Peyer's patch (tissue), 4 donors: Measurements from ENCODE around the gene CREBBP. TPM values are rescaled to one million over a fixed set of nuclear protein-coding genes. Genes with fewer than 3 reads are reported as not detected.

Experiments
- DNase-seq, 3 donors: peaks; one replicate each; pipeline ENCODE4 v3.0.0-alpha.2; 2017 to 2019
- H3K27ac ChIP-seq, 4 donors: fragments of 200-600 bp; sonication (generic); one replicate each; pipeline ENCODE4 v1.5.1; 2016 to 2019
- H3K27me3 ChIP-seq, 2 donors: fragments of 200-600 bp; sonication (generic); one replicate each; pipeline ENCODE4 v1.5.1; 2019
- H3K36me3 ChIP-seq, 3 donors: fragments of 200-600 bp; sonication (generic); one replicate each; pipeline ENCODE4 v1.5.1; 2016 to 2019
- H3K4me1 ChIP-seq, 4 donors: fragments of 200-600 bp; sonication (generic); one replicate each; pipeline ENCODE4 v1.5.1; 2016 to 2019
- H3K4me3 ChIP-seq, 4 donors: fragments of 200-600 bp; sonication (generic); 1 replicate in 3 of 4; 2 replicates in 1 of 4; pipeline ENCODE4 v1.5.1; 2016 to 2019; ENCODE audit warnings: mild to moderate bottlenecking in 1 of 4
- H3K9me3 ChIP-seq, 4 donors: fragments of 200-600 bp; sonication (generic); one replicate each; pipeline ENCODE4 v1.5.1; 2016 to 2019; ENCODE audit warnings: mild to moderate bottlenecking in 1 of 4
- CTCF ChIP-seq, 6 experiments: fragments of 450-650 bp in 4 of 6; fragments of 200-600 bp in 2 of 6; sonication (generic) in 1 of 6; IDR thresholded peaks; one replicate each; pipeline ENCODE4 v1.5.1; 2017 to 2019; ENCODE audit warnings: antibody characterized with exemption in 6 of 6, mild to moderate bottlenecking in 3 of 6, moderate library complexity in 1 of 6
- POLR2A ChIP-seq, 2 donors: fragments of 450-650 bp; IDR thresholded peaks; one replicate each; pipeline ENCODE4 v1.5.1; 2017; ENCODE audit warnings: antibody characterized with exemption in 2 of 2, mild to moderate bottlenecking in 2 of 2, moderate library complexity in 2 of 2
- total RNA-seq, 4 donors: library from RNA; depleted of rRNA; stranded (reverse); fragments of >200 nt; gene quantifications; one replicate each; pipeline ENCODE4 v1.1.0, GENCODE V29; 2016

CREBBP gene
- total RNA-seq, 4 donors from 2014 or later: 84.2 to 238 (median 140) TPM

- H3K4me1 ChIP-seq: no peaks in the 10 kb centered on the region
- no peaks in the 10 kb centered on the region for H3K9me3 ChIP-seq
- peaks cover 0 to 85% (median 10%) of the 10 kb centered on the region in 3 donors for H3K36me3 ChIP-seq
- H3K27ac ChIP-seq: no peak overlapping the region
- no peak for DNase-seq
- TF ChIP-seq CTCF (IDR thresholded peaks at IDR 0.05): no peak
- no peak for TF ChIP-seq POLR2A (IDR thresholded peaks at IDR 0.05)
- H3K4me3 ChIP-seq: no peak overlapping the region
- no peaks in the 10 kb centered on the region for H3K27me3 ChIP-seq
These were observed 126.3 kb downstream of the CREBBP start for GRCh38 chr16:3754081-3754703.

- peak in 1 of 3 donors; percentile 34 for DNase-seq
- TF ChIP-seq CTCF (IDR thresholded peaks at IDR 0.05) (no peak), POLR2A (IDR thresholded peaks at IDR 0.05) (no peak)
- Histone ChIP-seq H3K9me3 (no peaks in the 10 kb centered on the region), H3K36me3 (peaks cover 0 to 85% (median 10%) of the 10 kb centered on the region in 3 donors), H3K4me1 (no peaks in the 10 kb centered on the region), H3K27me3 (no peaks in the 10 kb centered on the region), H3K4me3 (no peak overlapping the region), H3K27ac (no peak overlapping the region)
These were observed 127.5 kb downstream of the CREBBP start for GRCh38 chr16:3752984-3753383.

- no peak overlapping the region for H3K4me3 ChIP-seq
- no peaks in the 10 kb centered on the region for H3K4me1 ChIP-seq
- peak in 1 of 3 donors; percentile 15 for DNase-seq
- TF ChIP-seq POLR2A (IDR thresholded peaks at IDR 0.05) (no peak), CTCF (IDR thresholded peaks at IDR 0.05) (no peak)
- H3K27ac ChIP-seq: no peak overlapping the region
- no peaks in the 10 kb centered on the region for H3K27me3 ChIP-seq
- no peaks in the 10 kb centered on the region for H3K9me3 ChIP-seq
- H3K36me3 ChIP-seq: peaks cover 0 to 84% (median under 1%) of the 10 kb centered on the region in 3 donors
These were observed 128.6 kb downstream of the CREBBP start for GRCh38 chr16:3751878-3752277.

- DNase-seq: peak in 1 of 3 donors; percentile 36
- no peaks in the 10 kb centered on the region for H3K9me3 ChIP-seq
- no peaks in the 10 kb centered on the region for H3K27me3 ChIP-seq
- peaks cover 0 to 91% (median 0%) of the 10 kb centered on the region in 3 donors for H3K36me3 ChIP-seq
- TF ChIP-seq POLR2A (IDR thresholded peaks at IDR 0.05): no peak
- TF ChIP-seq CTCF (IDR thresholded peaks at IDR 0.05): no peak
- H3K4me1 ChIP-seq: no peaks in the 10 kb centered on the region
- no peak overlapping the region for H3K4me3 ChIP-seq
- H3K27ac ChIP-seq: no peak overlapping the region
These were observed 132.2 kb downstream of the CREBBP start for GRCh38 chr16:3748307-3748706.

GRCh38 chr16:3745751-3746355 lies 134.7 kb downstream of the CREBBP start:
- peak in 1 of 3 donors; percentile 32 for DNase-seq
- Histone ChIP-seq H3K4me3 (no peak overlapping the region), H3K27ac (no peak overlapping the region), H3K4me1 (no peaks in the 10 kb centered on the region), H3K27me3 (no peaks in the 10 kb centered on the region), H3K36me3 (peaks cover 0 to 97% (median 5%) of the 10 kb centered on the region in 3 donors), H3K9me3 (no peaks in the 10 kb centered on the region)
- TF ChIP-seq CTCF (IDR thresholded peaks at IDR 0.05) (no peak), POLR2A (IDR thresholded peaks at IDR 0.05) (no peak)
